IMR-90 (cell line): ENCODE results near the gene MKNK2. TPM values are rescaled to one million over a fixed set of nuclear protein-coding genes. Genes with fewer than 3 reads are reported as not detected.
A peak's percentile ranks its signal among the peaks of the same experiment; 100 is the strongest.

ENCODE experiments used
- ATAC-seq: fragments of 200-7000 bp; cut with Tn5 transposase; 2 replicates; pipeline ENCODE4 v1.9.1; 2020; ENCODE audit warnings: low read depth, mild to moderate bottlenecking, moderate library complexity
- BruUV-seq: library from RNA; stranded (reverse); fragments of 400-500 nt; replicated peaks from 2 replicates; lab custom pipeline; 2021; lab: Mats Ljungman, UMichigan
- CTCF ChIA-PET: fragments of 300-600 bp; formaldehyde crosslinking; extraction: SDS; loops from one replicate; lab custom pipeline; 2021; ENCODE audit warnings: antibody characterized with exemption; lab: Yijun Ruan, JAX
- POLR2A ChIA-PET: fragments of 300-600 bp; sonication (Branson Sonifier 250); formaldehyde crosslinking; loops from one replicate; lab custom pipeline; 2022; ENCODE audit warnings: antibody characterized with exemption; ENCODE audit not compliant: unreplicated experiment; lab: Charles Lee
- DNase-seq: peaks from one replicate; pipeline ENCODE4 v3.0.0; 2013
- H2AFZ ChIP-seq: replicated peaks from 2 replicates; pipeline ENCODE3; 2013; ENCODE audit warnings: low read length, mild to moderate bottlenecking; ENCODE audit not compliant: poor library complexity
- H2AK5ac ChIP-seq: 2 replicates; pipeline ENCODE4 v1.6.1; 2013; ENCODE audit warnings: low read depth, low read length, inconsistent platforms
- H2AK9ac ChIP-seq: replicated peaks from 2 replicates; pipeline ENCODE3; 2013; ENCODE audit warnings: mild to moderate bottlenecking, low read depth, low read length, moderate library complexity; ENCODE audit not compliant: poor library complexity
- H2BK120ac ChIP-seq: 2 replicates; pipeline ENCODE4 v1.6.1; 2013; ENCODE audit warnings: low read depth, low read length, inconsistent platforms
- H2BK15ac ChIP-seq: 3 replicates; pipeline ENCODE4 v1.6.1; 2013; ENCODE audit warnings: low read depth, low read length, inconsistent platforms
- H2BK20ac ChIP-seq: 2 replicates; pipeline ENCODE4 v1.6.1; 2013; ENCODE audit warnings: low read depth, mild to moderate bottlenecking, inconsistent platforms, low read length, moderate library complexity
- H2BK5ac ChIP-seq: 2 replicates; pipeline ENCODE4 v1.6.1; 2013; ENCODE audit warnings: mild to moderate bottlenecking, low read depth, low read length, inconsistent platforms; ENCODE audit not compliant: poor library complexity, severe bottlenecking
- H3K14ac ChIP-seq: replicated peaks from 2 replicates; pipeline ENCODE4 v1.6.1; 2013; ENCODE audit warnings: low read depth, low read length, inconsistent platforms
- H3K18ac ChIP-seq: 2 replicates; pipeline ENCODE4 v1.6.1; 2013; ENCODE audit warnings: low read depth, low read length, control low read depth
- H3K23ac ChIP-seq: 2 replicates; pipeline ENCODE4 v1.6.1; 2013; ENCODE audit warnings: low read depth, low read length, inconsistent platforms
- H3K27ac ChIP-seq: 2 replicates; pipeline ENCODE4 v1.5.1; 2013; ENCODE audit warnings: mild to moderate bottlenecking, control low read depth, low read length; ENCODE audit not compliant: insufficient read depth
- H3K27me3 ChIP-seq: 2 replicates; pipeline ENCODE4 v1.6.1; 2013; ENCODE audit warnings: low read length; ENCODE audit not compliant: control insufficient read depth, insufficient read depth
- H3K36me3 ChIP-seq: 2 replicates; pipeline ENCODE4 v1.6.1; 2013; ENCODE audit warnings: low read length, mixed read lengths; ENCODE audit not compliant: control insufficient read depth, insufficient read depth
- H3K4ac ChIP-seq: 2 replicates; pipeline ENCODE4 v1.6.1; 2013; ENCODE audit warnings: low read depth, low read length, inconsistent platforms
- H3K4me1 ChIP-seq: 2 replicates; pipeline ENCODE4 v1.6.1; 2013; ENCODE audit warnings: low read length, mixed read lengths; ENCODE audit not compliant: control insufficient read depth, insufficient read depth
- H3K4me2 ChIP-seq: 2 replicates; pipeline ENCODE4 v1.6.1; 2013; ENCODE audit warnings: low read depth, mild to moderate bottlenecking, control low read depth, low read length, moderate library complexity
- H3K4me3 ChIP-seq: 2 replicates; pipeline ENCODE4 v1.5.1; 2013; ENCODE audit warnings: low read depth, mild to moderate bottlenecking, control low read depth, low read length, moderate library complexity; ENCODE audit not compliant: insufficient read depth
- H3K56ac ChIP-seq: 2 replicates; pipeline ENCODE4 v1.6.1; 2013; ENCODE audit warnings: low read length, inconsistent platforms; ENCODE audit not compliant: insufficient read depth; ENCODE audit errors: extremely low read depth
- H3K79me1 ChIP-seq, 2 experiments: 2 replicates each; pipeline ENCODE4 v1.6.1; 2013; ENCODE audit warnings: low read length in 2 of 2, inconsistent platforms in 1 of 2, low read depth in 1 of 2
- H3K9ac ChIP-seq: 2 replicates; pipeline ENCODE4 v1.6.1; 2013; ENCODE audit warnings: low read depth, low read length, control low read depth
- H3K9me1 ChIP-seq: 2 replicates; pipeline ENCODE4 v1.6.1; 2013; ENCODE audit warnings: low read length, inconsistent platforms; ENCODE audit not compliant: insufficient read depth
- H3K9me3 ChIP-seq: 2 replicates; pipeline ENCODE4 v1.6.1; 2013; ENCODE audit warnings: low read length; ENCODE audit not compliant: control insufficient read depth, insufficient read depth
- H4K20me1 ChIP-seq: 2 replicates; pipeline ENCODE4 v1.6.1; 2013; ENCODE audit warnings: low read length, inconsistent platforms; ENCODE audit not compliant: insufficient read depth
- H4K5ac ChIP-seq: 2 replicates; pipeline ENCODE4 v1.6.1; 2013; ENCODE audit warnings: mild to moderate bottlenecking, low read depth, low read length, control low read depth
- H4K8ac ChIP-seq, 2 experiments: 2 replicates each; pipeline ENCODE4 v1.6.1; 2013; ENCODE audit warnings: low read depth in 2 of 2, low read length in 2 of 2, control low read depth in 1 of 2, inconsistent platforms in 1 of 2
- H4K91ac ChIP-seq: 2 replicates; pipeline ENCODE4 v1.6.1; 2013; ENCODE audit warnings: low read depth, low read length, inconsistent platforms; ENCODE audit not compliant: insufficient read depth
- BHLHE40 ChIP-seq: fragments of 150-350 bp; IDR thresholded peaks from 2 replicates; pipeline ENCODE4 v1.6.1; 2016; ENCODE audit warnings: mild to moderate bottlenecking, low read depth, low read length
- CEBPB ChIP-seq: IDR thresholded peaks from 2 replicates; pipeline ENCODE4 v1.6.1; 2012; ENCODE audit warnings: low read depth, low read length, improper control_type of control experiment
- CHD1 ChIP-seq: IDR thresholded peaks from 2 replicates; pipeline ENCODE4 v1.6.1; 2012; ENCODE audit warnings: low read depth, low read length, improper control_type of control experiment
- CTCF ChIP-seq: conservative IDR thresholded peaks from 2 replicates; pipeline ENCODE4 v1.5.1; 2012; ENCODE audit warnings: mild to moderate bottlenecking, low read depth, low read length, improper control_type of control experiment
- ELK1 ChIP-seq: fragments of 150-350 bp; IDR thresholded peaks from 2 replicates; pipeline ENCODE4 v1.6.1; 2016; ENCODE audit warnings: low read depth, mild to moderate bottlenecking, low read length, moderate library complexity, borderline replicate concordance
- FOS ChIP-seq: fragments of 150-350 bp; IDR thresholded peaks from 2 replicates; pipeline ENCODE4 v1.6.1; 2016; ENCODE audit warnings: low read depth, low read length
- MAFK ChIP-seq: IDR thresholded peaks from 2 replicates; pipeline ENCODE4 v1.6.1; 2012; ENCODE audit warnings: low read depth, low read length, improper control_type of control experiment
- MAZ ChIP-seq: IDR thresholded peaks from 2 replicates; pipeline ENCODE4 v1.6.1; 2012; ENCODE audit warnings: low read depth, mild to moderate bottlenecking, low read length, improper control_type of control experiment, moderate library complexity, borderline replicate concordance
- NFE2L2 ChIP-seq: fragments of 150-350 bp; IDR thresholded peaks from 2 replicates; pipeline ENCODE4 v1.6.1; 2016; ENCODE audit warnings: low read depth, mild to moderate bottlenecking, low read length
- POLR2A ChIP-seq: IDR thresholded peaks from 2 replicates; pipeline ENCODE4 v1.6.1; 2012; ENCODE audit warnings: mild to moderate bottlenecking, low read depth, low read length
- RCOR1 ChIP-seq: IDR thresholded peaks from 2 replicates; pipeline ENCODE4 v1.6.1; 2012; ENCODE audit warnings: mild to moderate bottlenecking, low read length, improper control_type of control experiment; ENCODE audit not compliant: insufficient replicate concordance
- RFX5 ChIP-seq: IDR thresholded peaks from 2 replicates; pipeline ENCODE4 v1.8.0; 2012; ENCODE audit warnings: low read depth, mild to moderate bottlenecking, low read length, moderate library complexity
- SMC3 ChIP-seq: fragments of 150-350 bp; IDR thresholded peaks from 2 replicates; pipeline ENCODE4 v1.6.1; 2016; ENCODE audit warnings: low read depth, mild to moderate bottlenecking, antibody characterized with exemption, low read length, moderate library complexity
- USF2 ChIP-seq: fragments of 150-350 bp; IDR thresholded peaks from 2 replicates; pipeline ENCODE4 v1.6.1; 2017; ENCODE audit warnings: mild to moderate bottlenecking, antibody characterized with exemption, low read length, low read depth
- WGBS, 2 experiments: methylation state at CpG; one replicate each; pipeline versions ENCODE4 v1.1.5 to v1.1.7; 2013; ENCODE audit warnings: missing lambda C conversion rate in 2 of 2; ENCODE audit not compliant: insufficient read length in 1 of 2; ENCODE audit errors: extremely low coverage in 2 of 2; 5-methylcytosine and 5-hydroxymethylcytosine counted together
- dilution Hi-C: fragments of 300-500 bp; cut with HindIII; formaldehyde crosslinking; loops from one replicate; pipeline ENCODE4 v1.14.3; 2018; ENCODE audit warnings: low sequenced_read_pairs; ENCODE audit not compliant: unreplicated experiment
- in situ Hi-C: fragments of 300-500 bp; cut with MboI; formaldehyde crosslinking; loops from 3 replicates; pipeline ENCODE4 v1.14.3; 2019; ENCODE audit warnings: low sequenced_read_pairs, inconsistent platforms, mixed read lengths
- intact Hi-C: fragments of 100-400 bp; cut with micrococcal nuclease; formaldehyde crosslinking; loops from 2 replicates; pipeline ENCODE4 v1.10.0; 2022
- polyA plus RNA-seq, 3 experiments: library from polyadenylated mRNA; depleted of rRNA; stranded (reverse); fragments of >200 nt; gene quantifications; 2 replicates each; pipeline ENCODE4 v1.2.3, GENCODE V29; 2012; ENCODE audit warnings: low replicate concordance in 1 of 3
- total RNA-seq: library from RNA; depleted of rRNA; stranded (reverse); fragments of >200 nt; gene quantifications from 2 replicates; pipeline ENCODE4 v1.2.3, GENCODE V29; 2012

MKNK2 gene
- total and polyA plus RNA-seq, 2 of the 4 experiments (the other 2 are of a cell fraction) = 21.9 to 31.8 TPM

- H3K4me2 ChIP-seq = no peak overlapping the region
- no peak overlapping the region for H3K14ac ChIP-seq
- no peak overlapping the region for H4K91ac ChIP-seq
- ChIA-PET POLR2A (no interaction called here), CTCF (no interaction called here)
- H4K20me1 ChIP-seq = peaks cover 17% of the 10 kb centered on the region
- 0 out of 2 replicates have a peak overlapping the region, but pooled peaks have one; percentile 29 for H3K4ac ChIP-seq
- peaks cover 5 to 34% of the 10 kb centered on the region in 2 experiments; a peak in 3 of 4 replicates for H3K79me1 ChIP-seq
- intact Hi-C loops = no loop called here
- peak overlapping the region; percentile 58 for H2AFZ ChIP-seq
- no peak overlapping the region for H3K56ac ChIP-seq
- H3K9ac ChIP-seq = no peak overlapping the region
- H4K8ac ChIP-seq = peak overlapping the region in 1 of 2 experiments; percentile 40; a peak in 1 of 4 replicates
- no peak overlapping the region for H2BK5ac ChIP-seq
- H3K9me3 ChIP-seq = no peaks in the 10 kb centered on the region
- H4K5ac ChIP-seq = no peak overlapping the region; the same call in 1 of the 2 replicates
- dilution Hi-C loops = no loop called here
- no peak overlapping the region for H3K27ac ChIP-seq
- WGBS, 2 experiments = 65% methylated on average over 4 of the region's 24 CpGs; no CpG with 5 or more reads in 1 of the 2 experiments
- H2BK120ac ChIP-seq = peak overlapping the region; percentile 64; the same call in 1 of the 2 replicates
- no peak overlapping the region for H2BK20ac ChIP-seq
- H2AK5ac ChIP-seq = peak overlapping the region; percentile 73
- peak overlapping the region; percentile 42; the same call in 1 of the 2 replicates for H3K23ac ChIP-seq
- BruUV-seq = no TSS peak
- peaks cover 23% of the 10 kb centered on the region for H3K4me1 ChIP-seq
- in situ Hi-C loops = no loop called here
- DNase-seq (peak; percentile 23), ATAC-seq (no peak)
- peaks cover 5% of the 10 kb centered on the region; the same call in 1 of the 2 replicates for H3K36me3 ChIP-seq
- no peak overlapping the region for H3K18ac ChIP-seq
- H3K9me1 ChIP-seq = peaks cover 12% of the 10 kb centered on the region
- no peaks in the 10 kb centered on the region for H3K27me3 ChIP-seq
- H2AK9ac ChIP-seq = peak overlapping the region; percentile 50
- peak overlapping the region; percentile 83; the same call in 2 of the 3 replicates for H2BK15ac ChIP-seq
- H3K4me3 ChIP-seq = no peak overlapping the region
- TF ChIP-seq CHD1 = no peak
- TF ChIP-seq MAFK = no peak
- no peak for TF ChIP-seq RCOR1
- TF ChIP-seq CEBPB = no peak
- TF ChIP-seq POLR2A = no peak
- no peak for TF ChIP-seq USF2
- TF ChIP-seq NFE2L2 = no peak
- TF ChIP-seq ELK1 = no peak
- no peak for TF ChIP-seq BHLHE40
- no peak for TF ChIP-seq CTCF
- TF ChIP-seq SMC3 = no peak
- no peak for TF ChIP-seq MAZ
- TF ChIP-seq FOS = no peak
- TF ChIP-seq RFX5 = no peak
Measured at GRCh38 chr19:2053601-2054389, 2.8 kb upstream of the MKNK2 start.
